Mucosa of descending colon (tissue), 3 donors: ENCODE results near the gene RASA1. TPM values are rescaled to one million over a fixed set of nuclear protein-coding genes. Genes with fewer than 3 reads are reported as not detected.

Experiments
- ATAC-seq: fragments of 200-7000 bp; cut with Tn5 transposase; one replicate; pipeline ENCODE4 v1.9.1; 2020; ENCODE audit warnings: mild to moderate bottlenecking, moderate library complexity
- DNase-seq, 3 donors: peaks; one replicate each; pipeline ENCODE4 v3.0.0-alpha.2; 2020
- H3K36me3 ChIP-seq: fragments of 200-600 bp; one replicate; pipeline ENCODE4 v1.8.0; 2021; ENCODE audit warnings: low read depth, mild to moderate bottlenecking
- H3K4me1 ChIP-seq: fragments of 200-600 bp; one replicate; pipeline ENCODE4 v1.8.0; 2021; ENCODE audit warnings: low read depth, mild to moderate bottlenecking
- H3K4me3 ChIP-seq: fragments of 200-600 bp; one replicate; pipeline ENCODE4 v1.8.0; 2021; ENCODE audit warnings: mild to moderate bottlenecking
- H3K9me3 ChIP-seq: fragments of 200-600 bp; one replicate; pipeline ENCODE4 v1.8.0; 2021; ENCODE audit warnings: mild to moderate bottlenecking
- CTCF ChIP-seq: fragments of 200-600 bp; IDR thresholded peaks from one replicate; pipeline ENCODE4 v1.8.0; 2022; ENCODE audit warnings: antibody characterized with exemption, mild to moderate bottlenecking
- intact Hi-C, 2 donors: fragments of 100-400 bp; cut with DNase I in 1 of 2; cut with micrococcal nuclease in 1 of 2; formaldehyde crosslinking; loops; one replicate each; pipeline versions ENCODE4 v1.11.0 to v1.11.1; 2022; cut with DNase I, micrococcal nuclease
- total RNA-seq, 3 donors: library from RNA; stranded (reverse); fragmentation: NEBNext Ultra II Directional in 2 of 3; extraction: Animal tissue kit (Norgen Biotek cat#: 25700) in 2 of 3; gene quantifications; one replicate each; pipeline versions ENCODE4 v1.2.1 to v1.2.4, GENCODE V29; 2021 to 2023
- donor health status: DM: no; HTN: no; CAD: no; lungs with moderate emphysema.
- donor health status: DM: no; HTN: no; CAD: no.
- donor health status: DM: no; HTN: yes; CAD: no.

RASA1 gene
- total RNA-seq, 3 donors from 2014 or later: 25.0 to 27.0 (median 25.8) TPM

- ATAC-seq: no peak
- H3K36me3 ChIP-seq: no peaks in the 10 kb centered on the region
- TF ChIP-seq CTCF: no peak
Observed at GRCh38 chr5:87367243-87367642, 99.6 kb downstream of the RASA1 start.

GRCh38 chr5:87368601-87369000 is 100.9 kb downstream of the RASA1 start:
- intact Hi-C loops: no loop called here
- DNase-seq: no peak
- Histone ChIP-seq H3K4me3 (no peak overlapping the region), H3K4me1 (no peaks in the 10 kb centered on the region), H3K9me3 (no peaks in the 10 kb centered on the region), H3K36me3 (no peaks in the 10 kb centered on the region)
- no peak for ATAC-seq
- no peak for TF ChIP-seq CTCF

More at GRCh38 chr5:87367243-87367642, 99.6 kb downstream of the RASA1 start:
- DNase-seq: no peak
- intact Hi-C loops: no loop called here
- Histone ChIP-seq H3K4me3 (no peak overlapping the region), H3K9me3 (no peaks in the 10 kb centered on the region), H3K4me1 (no peaks in the 10 kb centered on the region)

- no peak for TF ChIP-seq CTCF
- no peak for DNase-seq
- intact Hi-C loops: no loop called here
- no peaks in the 10 kb centered on the region for H3K4me1 ChIP-seq
- H3K36me3 ChIP-seq: no peaks in the 10 kb centered on the region
- H3K4me3 ChIP-seq: no peak overlapping the region
- no peaks in the 10 kb centered on the region for H3K9me3 ChIP-seq
- ATAC-seq: no peak
Observed at GRCh38 chr5:87369431-87369830, 101.7 kb downstream of the RASA1 start.

- no peak overlapping the region for H3K4me3 ChIP-seq
- no peak for TF ChIP-seq CTCF
- intact Hi-C loops: no loop called here
- no peak for DNase-seq
- H3K4me1 ChIP-seq: no peaks in the 10 kb centered on the region
- ATAC-seq: no peak
- no peaks in the 10 kb centered on the region for H3K9me3 ChIP-seq
- H3K36me3 ChIP-seq: no peaks in the 10 kb centered on the region
Observed at GRCh38 chr5:87372705-87373104, 105.0 kb downstream of the RASA1 start.

- intact Hi-C loops: no loop called here
- H3K4me3 ChIP-seq: no peak overlapping the region
- ATAC-seq (no peak), DNase-seq (no peak)
- H3K4me1 ChIP-seq: no peaks in the 10 kb centered on the region
- no peaks in the 10 kb centered on the region for H3K9me3 ChIP-seq
- H3K36me3 ChIP-seq: no peaks in the 10 kb centered on the region
- no peak for TF ChIP-seq CTCF
Observed at GRCh38 chr5:87382224-87382623, 114.5 kb downstream of the RASA1 start.

GRCh38 chr5:87383216-87383615 is 115.5 kb downstream of the RASA1 start:
- no peak for DNase-seq
- ATAC-seq: no peak
- Histone ChIP-seq H3K4me1 (no peaks in the 10 kb centered on the region), H3K36me3 (no peaks in the 10 kb centered on the region), H3K4me3 (no peak overlapping the region), H3K9me3 (no peaks in the 10 kb centered on the region)
- no peak for TF ChIP-seq CTCF
- intact Hi-C loops: no loop called here
